GM12878 (cell line): ENCODE results near the gene TRIM7. TPM values are rescaled to one million over a fixed set of nuclear protein-coding genes. Genes with fewer than 3 reads are reported as not detected.
A peak's percentile ranks its signal among the peaks of the same experiment; 100 is the strongest.

ENCODE experiments used
- CHD1 ChIP-seq: IDR thresholded peaks from 2 replicates; pipeline ENCODE4 v1.6.1; 2012; ENCODE audit warnings: low read depth, low read length, improper control_type of control experiment
- CTCF ChIP-seq, 3 experiments: IDR thresholded peaks in 2 of 3; conservative IDR thresholded peaks in 1 of 3; 2 replicates each; pipeline ENCODE4 v1.5.1; 2011; ENCODE audit warnings: low read depth in 3 of 3, low read length in 3 of 3, mild to moderate bottlenecking in 3 of 3, control low read depth in 2 of 3, moderate library complexity in 2 of 3, inconsistent platforms in 1 of 3, mixed read lengths in 1 of 3; ENCODE audit not compliant: control insufficient read depth in 2 of 3, insufficient read depth in 1 of 3; ENCODE audit errors: extremely low read depth in 1 of 3
- EED ChIP-seq: sonication (generic); IDR thresholded peaks from 2 replicates; pipeline ENCODE4 v1.6.1; 2016; ENCODE audit warnings: antibody characterized with exemption, low read depth
- EGR1 ChIP-seq, 2 experiments: IDR thresholded peaks; 1 replicate in 1 of 2; 2 replicates in 1 of 2; pipeline ENCODE4 v1.6.1; 2011 to 2012; ENCODE audit warnings: low read depth in 2 of 2, low read length in 2 of 2, borderline replicate concordance in 1 of 2, mild to moderate bottlenecking in 1 of 2, moderate library complexity in 1 of 2
- JUNB ChIP-seq: IDR thresholded peaks from 2 replicates; pipeline ENCODE4 v1.6.1; 2016; ENCODE audit warnings: antibody characterized with exemption, mild to moderate bottlenecking
- JUND ChIP-seq: IDR thresholded peaks from 2 replicates; pipeline ENCODE4 v1.6.1; 2012; ENCODE audit warnings: low read depth, mild to moderate bottlenecking, low read length, improper control_type of control experiment, moderate library complexity
- MXI1 ChIP-seq: fragments of 150-350 bp; IDR thresholded peaks from 2 replicates; pipeline ENCODE4 v1.6.1; 2011; ENCODE audit warnings: low read depth, mild to moderate bottlenecking, inconsistent platforms, low read length, improper control_type of control experiment
- NFYB ChIP-seq: IDR thresholded peaks from 2 replicates; pipeline ENCODE4 v1.6.1; 2011; ENCODE audit warnings: low read depth, mild to moderate bottlenecking, low read length, improper control_type of control experiment, moderate library complexity; ENCODE audit not compliant: insufficient read depth
- NR2C1 ChIP-seq: fragments of 450-650 bp; IDR thresholded peaks from 2 replicates; pipeline ENCODE4 v1.6.1; 2017; ENCODE audit warnings: antibody characterized with exemption, mild to moderate bottlenecking, moderate library complexity
- PAX5 ChIP-seq: IDR thresholded peaks from 2 replicates; pipeline ENCODE4 v1.6.1; 2011; ENCODE audit warnings: low read depth, low read length, borderline replicate concordance
- PAX8 ChIP-seq: fragments of 450-650 bp; IDR thresholded peaks from 2 replicates; pipeline ENCODE4 v1.6.1; 2017; ENCODE audit warnings: mild to moderate bottlenecking, moderate library complexity
- PML ChIP-seq: IDR thresholded peaks from 2 replicates; pipeline ENCODE4 v1.6.1; 2012; ENCODE audit warnings: low read length, inconsistent platforms
- RFX5 ChIP-seq: IDR thresholded peaks from 2 replicates; pipeline ENCODE4 v1.6.1; 2011; ENCODE audit warnings: low read depth, low read length, improper control_type of control experiment
- SMARCA5 ChIP-seq: fragments of 450-650 bp; IDR thresholded peaks from 2 replicates; pipeline ENCODE4 v1.6.1; 2017; ENCODE audit warnings: mild to moderate bottlenecking
- SREBF2 ChIP-seq: IDR thresholded peaks from 2 replicates; pipeline ENCODE4 v1.6.1; 2012; ENCODE audit warnings: mild to moderate bottlenecking, low read length
- TARDBP ChIP-seq: IDR thresholded peaks from 2 replicates; pipeline ENCODE4 v1.6.1; 2016; ENCODE audit warnings: borderline replicate concordance
- TCF7 ChIP-seq: IDR thresholded peaks from 2 replicates; pipeline ENCODE4 v1.6.1; 2014; ENCODE audit warnings: antibody characterized with exemption, borderline replicate concordance
- ZBTB33 ChIP-seq: fragments of 450-650 bp; IDR thresholded peaks from 2 replicates; pipeline ENCODE4 v1.6.1; 2017; ENCODE audit warnings: mild to moderate bottlenecking
- ZNF622 ChIP-seq: fragments of 450-650 bp; IDR thresholded peaks from 2 replicates; pipeline ENCODE4 v1.6.1; 2017; ENCODE audit warnings: mild to moderate bottlenecking, inconsistent platforms
- ZSCAN29 ChIP-seq: fragments of 450-650 bp; IDR thresholded peaks from 2 replicates; pipeline ENCODE4 v1.6.1; 2017; ENCODE audit warnings: mild to moderate bottlenecking, moderate library complexity
- polyA plus RNA-seq, 11 experiments: library from polyadenylated mRNA; depleted of rRNA in 4 of 11; unstranded in 6 of 11; stranded (reverse) in 5 of 11; fragments of >200 nt; fragmentation: Nextera tagmentation in 4 of 11; fragmentation: Illumina TruSeq in 1 of 11; extraction: Ambion mirVana in 4 of 11; extraction: Trizol in 1 of 11; gene quantifications; 1 replicate in 1 of 11; 2 replicates in 10 of 11; pipeline versions ENCODE4 v1.2.1 to v1.2.3, GENCODE V29; 2011 to 2016; ENCODE audit warnings: inconsistent platforms in 2 of 11, missing spikeins in 2 of 11, low read depth in 1 of 11
- total RNA-seq, 4 experiments: library from RNA; depleted of rRNA in 3 of 4; stranded (reverse); fragments of >200 nt in 3 of 4; fragmentation: Illumina TruSeq in 1 of 4; extraction: Trizol in 1 of 4; gene quantifications; 2 replicates each; pipeline versions ENCODE4 v1.2.1 to v1.2.3, GENCODE V29; 2013 to 2021
- TF ChIP-seq, protein P1 (sequence below): fragments of 450-650 bp; IDR thresholded peaks from 2 replicates; pipeline ENCODE4 v1.6.1; 2018; ENCODE audit warnings: borderline replicate concordance, mild to moderate bottlenecking; ENCODE audit not compliant: partially characterized antibody
- TF ChIP-seq, protein P2 (sequence below): fragments of 450-650 bp; IDR thresholded peaks from 2 replicates; pipeline ENCODE4 v1.6.1; 2017; ENCODE audit warnings: borderline replicate concordance
- TF ChIP-seq, protein P3 (sequence below): IDR thresholded peaks from 2 replicates; pipeline ENCODE4 v1.6.1; 2012; ENCODE audit warnings: low read depth, low read length, improper control_type of control experiment

TRIM7 gene
- total and polyA plus RNA-seq, 10 of the 15 experiments (the other 5 are each of a cell fraction or from before 2014, with no cell fraction given): 0.02 to 1.6 (median 0.41) TPM

- TF ChIP-seq, protein P1, sequence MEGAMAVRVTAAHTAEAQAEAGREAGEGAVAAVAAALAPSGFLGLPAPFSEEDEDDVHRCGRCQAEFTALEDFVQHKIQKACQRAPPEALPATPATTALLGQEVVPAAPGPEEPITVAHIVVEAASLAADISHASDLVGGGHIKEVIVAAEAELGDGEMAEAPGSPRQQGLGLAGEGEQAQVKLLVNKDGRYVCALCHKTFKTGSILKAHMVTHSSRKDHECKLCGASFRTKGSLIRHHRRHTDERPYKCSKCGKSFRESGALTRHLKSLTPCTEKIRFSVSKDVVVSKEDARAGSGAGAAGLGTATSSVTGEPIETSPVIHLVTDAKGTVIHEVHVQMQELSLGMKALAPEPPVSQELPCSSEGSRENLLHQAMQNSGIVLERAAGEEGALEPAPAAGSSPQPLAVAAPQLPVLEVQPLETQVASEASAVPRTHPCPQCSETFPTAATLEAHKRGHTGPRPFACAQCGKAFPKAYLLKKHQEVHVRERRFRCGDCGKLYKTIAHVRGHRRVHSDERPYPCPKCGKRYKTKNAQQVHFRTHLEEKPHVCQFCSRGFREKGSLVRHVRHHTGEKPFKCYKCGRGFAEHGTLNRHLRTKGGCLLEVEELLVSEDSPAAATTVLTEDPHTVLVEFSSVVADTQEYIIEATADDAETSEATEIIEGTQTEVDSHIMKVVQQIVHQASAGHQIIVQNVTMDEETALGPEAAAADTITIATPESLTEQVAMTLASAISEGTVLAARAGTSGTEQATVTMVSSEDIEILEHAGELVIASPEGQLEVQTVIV: no peak
- TF ChIP-seq PAX8: no peak
- TF ChIP-seq RFX5: 0 out of 2 replicates have a peak, but pooled peaks have one; percentile 33
- TF ChIP-seq JUNB: no peak
- peak; percentile 92 for TF ChIP-seq ZSCAN29
- peak; percentile 25 to 95 for TF ChIP-seq EGR1 (IDR thresholded peaks at IDR 0.05; ENCODE audit: borderline replicate concordance in 1 of 2, low read depth in 2 of 2, low read length in 2 of 2)
- TF ChIP-seq PAX5: no peak
- TF ChIP-seq TARDBP: peak; percentile 86
- TF ChIP-seq NR2C1: peak; percentile 90
- peak in 1 of 3 experiments; percentile 12; a peak in 1 of 6 replicates for TF ChIP-seq CTCF (IDR thresholded peaks at IDR 0.05 in 2 of 3, conservative IDR thresholded peaks at IDR 0.05 in 1 of 3; ENCODE audit: control insufficient read depth in 2 of 3, extremely low read depth in 1 of 3, insufficient read depth in 1 of 3, low read depth in 3 of 3, low read length in 3 of 3)
- no peak for TF ChIP-seq TCF7
- TF ChIP-seq CHD1: peak; percentile 14; the same call in 1 of the 2 replicates
- no peak for TF ChIP-seq SREBF2
- TF ChIP-seq PML: no peak
- no peak for TF ChIP-seq MXI1
- no peak for TF ChIP-seq NFYB
- TF ChIP-seq EED: peak; percentile 72
- TF ChIP-seq JUND: peak; percentile 27; the same call in 1 of the 2 replicates
- TF ChIP-seq, protein P2, sequence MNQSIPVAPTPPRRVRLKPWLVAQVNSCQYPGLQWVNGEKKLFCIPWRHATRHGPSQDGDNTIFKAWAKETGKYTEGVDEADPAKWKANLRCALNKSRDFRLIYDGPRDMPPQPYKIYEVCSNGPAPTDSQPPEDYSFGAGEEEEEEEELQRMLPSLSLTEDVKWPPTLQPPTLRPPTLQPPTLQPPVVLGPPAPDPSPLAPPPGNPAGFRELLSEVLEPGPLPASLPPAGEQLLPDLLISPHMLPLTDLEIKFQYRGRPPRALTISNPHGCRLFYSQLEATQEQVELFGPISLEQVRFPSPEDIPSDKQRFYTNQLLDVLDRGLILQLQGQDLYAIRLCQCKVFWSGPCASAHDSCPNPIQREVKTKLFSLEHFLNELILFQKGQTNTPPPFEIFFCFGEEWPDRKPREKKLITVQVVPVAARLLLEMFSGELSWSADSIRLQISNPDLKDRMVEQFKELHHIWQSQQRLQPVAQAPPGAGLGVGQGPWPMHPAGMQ: no peak
- TF ChIP-seq, protein P3, sequence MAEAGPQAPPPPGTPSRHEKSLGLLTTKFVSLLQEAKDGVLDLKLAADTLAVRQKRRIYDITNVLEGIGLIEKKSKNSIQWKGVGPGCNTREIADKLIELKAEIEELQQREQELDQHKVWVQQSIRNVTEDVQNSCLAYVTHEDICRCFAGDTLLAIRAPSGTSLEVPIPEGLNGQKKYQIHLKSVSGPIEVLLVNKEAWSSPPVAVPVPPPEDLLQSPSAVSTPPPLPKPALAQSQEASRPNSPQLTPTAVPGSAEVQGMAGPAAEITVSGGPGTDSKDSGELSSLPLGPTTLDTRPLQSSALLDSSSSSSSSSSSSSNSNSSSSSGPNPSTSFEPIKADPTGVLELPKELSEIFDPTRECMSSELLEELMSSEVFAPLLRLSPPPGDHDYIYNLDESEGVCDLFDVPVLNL: no peak
- 0 out of 2 replicates have a peak, but pooled peaks have one; percentile 46 for TF ChIP-seq ZBTB33
- no peak for TF ChIP-seq ZNF622
- TF ChIP-seq SMARCA5: no peak; the same call in 1 of the 2 replicates
Observed at GRCh38 chr5:181223058-181223728, 18.2 kb upstream of the TRIM7 start, which contains the start of gene TRIM41 (continued).
